HG02970 (cell line): ENCODE data around the gene DEPDC1B.
"Not testable (repeated sequence)": the region's sequence is repeated elsewhere in the genome, so short reads cannot be mapped to it uniquely, and the experiment has no call there.

ENCODE experiments used
- ATAC-seq: cut with Tn5 transposase; IDR thresholded peaks from one replicate; pipeline ENCODE4 v1.9.1; 2021; ENCODE audit warnings: mild to moderate bottlenecking, moderate library complexity, moderate number of reproducible peaks; ENCODE audit not compliant: unreplicated experiment, low FRiP score

DEPDC1B gene

DNA sequence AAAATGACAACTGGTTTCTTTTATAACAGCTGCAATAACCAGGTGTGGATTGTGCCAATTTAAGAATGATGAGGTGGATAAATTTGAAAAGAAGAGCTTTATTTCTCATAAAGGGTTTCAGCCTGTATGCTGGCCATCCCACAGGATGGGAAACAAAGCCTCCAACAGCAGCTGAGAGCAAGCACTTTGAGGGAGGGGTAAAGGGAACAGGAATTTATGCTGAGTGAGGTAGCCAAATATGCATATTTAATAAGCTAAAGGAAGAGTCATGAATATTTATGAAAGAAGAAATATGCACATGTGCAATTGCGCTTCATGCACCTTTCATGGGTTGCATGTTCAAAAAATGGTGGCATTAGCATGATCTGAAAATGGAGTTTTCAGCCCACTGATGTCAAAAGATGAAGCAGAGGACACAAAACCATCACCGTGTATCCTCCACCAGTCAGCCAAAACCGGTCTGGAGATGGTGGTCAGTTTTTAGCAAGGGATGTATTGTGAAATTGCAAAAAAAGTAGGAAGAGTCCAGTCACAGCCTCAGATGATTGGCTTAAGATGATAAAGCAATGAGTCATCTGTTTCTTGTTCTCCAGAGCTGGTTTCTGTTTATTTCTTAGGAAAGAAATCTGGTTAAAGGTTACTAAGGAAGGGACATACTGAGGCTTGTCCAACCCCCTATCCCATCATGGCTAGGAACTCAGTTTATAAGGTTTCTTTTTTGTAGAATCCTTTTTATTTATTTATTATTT, 47.9 kb downstream of the DEPDC1B start:
- no peak for ATAC-seq

- no peak for ATAC-seq
Observed at GRCh38 chr5:60649288-60649917, 50.6 kb downstream of the DEPDC1B start.

- no peak for ATAC-seq
Observed at GRCh38 chr5:60648175-60648574, 51.8 kb downstream of the DEPDC1B start.

DNA sequence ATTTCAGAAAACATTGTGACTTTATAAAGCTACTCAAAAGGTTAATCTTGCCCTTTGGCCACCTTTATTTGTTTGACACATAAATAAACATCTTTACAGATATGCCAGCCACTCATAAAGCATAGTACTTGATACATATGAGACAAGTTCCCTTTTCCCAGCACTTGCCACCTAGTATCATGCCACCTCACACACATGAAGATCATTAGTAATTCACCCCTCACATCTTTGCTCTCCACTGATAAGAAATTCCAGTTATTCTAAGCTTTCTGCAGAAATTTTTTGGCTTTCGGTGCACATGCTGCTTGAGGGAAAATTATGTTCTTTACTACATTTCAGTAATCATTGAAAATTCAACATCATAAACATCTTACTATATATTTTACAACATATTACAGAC, 59.1 kb downstream of the DEPDC1B start:
- no peak for ATAC-seq

DNA sequence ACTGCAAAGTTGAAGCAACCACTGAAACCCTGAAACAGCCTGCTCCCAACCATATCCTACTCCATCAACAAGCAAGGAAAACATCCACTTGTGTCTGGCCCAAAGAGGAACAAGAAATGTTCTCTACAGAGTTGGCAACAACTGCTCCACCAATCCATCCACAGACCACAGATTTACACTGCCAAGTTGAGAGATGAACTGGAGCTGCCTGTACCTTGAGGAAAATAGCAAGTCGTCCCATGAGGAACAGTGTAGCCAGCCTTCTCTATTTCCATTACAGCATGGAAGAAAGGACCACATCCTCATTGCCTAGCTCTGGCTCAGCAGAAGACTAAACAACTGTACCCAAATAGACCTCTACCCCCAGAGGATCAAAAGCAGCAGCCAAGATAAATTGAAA, 60.4 kb downstream of the DEPDC1B start:
- ATAC-seq, result no peak

- ATAC-seq, result no peak
Observed at GRCh38 chr5:60638300-60638699, 61.7 kb downstream of the DEPDC1B start.

DNA sequence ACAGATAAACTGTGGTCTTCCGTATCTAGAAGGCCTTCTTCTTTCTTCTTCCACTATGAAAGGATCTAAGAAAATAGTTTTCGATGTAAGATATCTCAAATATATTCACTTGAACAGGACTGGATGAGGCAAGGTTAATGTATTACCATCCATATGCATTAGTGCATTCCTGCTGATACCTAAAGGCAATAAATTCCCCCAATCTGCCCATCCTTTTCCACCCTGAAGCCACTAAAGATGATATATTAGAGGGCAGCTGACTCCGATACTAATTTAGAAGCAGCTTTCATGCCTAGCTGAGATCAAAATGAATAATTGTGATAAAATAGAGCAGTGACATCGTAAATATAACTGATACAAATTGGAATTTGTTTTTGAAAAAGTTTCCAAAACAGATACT, 63.3 kb downstream of the DEPDC1B start:
- ATAC-seq, result no peak

GRCh38 chr5:60636001-60636400, 64.0 kb downstream of the DEPDC1B start:
- no peak for ATAC-seq

GRCh38 chr5:60634051-60634450, 65.9 kb downstream of the DEPDC1B start:
- no peak for ATAC-seq

DNA sequence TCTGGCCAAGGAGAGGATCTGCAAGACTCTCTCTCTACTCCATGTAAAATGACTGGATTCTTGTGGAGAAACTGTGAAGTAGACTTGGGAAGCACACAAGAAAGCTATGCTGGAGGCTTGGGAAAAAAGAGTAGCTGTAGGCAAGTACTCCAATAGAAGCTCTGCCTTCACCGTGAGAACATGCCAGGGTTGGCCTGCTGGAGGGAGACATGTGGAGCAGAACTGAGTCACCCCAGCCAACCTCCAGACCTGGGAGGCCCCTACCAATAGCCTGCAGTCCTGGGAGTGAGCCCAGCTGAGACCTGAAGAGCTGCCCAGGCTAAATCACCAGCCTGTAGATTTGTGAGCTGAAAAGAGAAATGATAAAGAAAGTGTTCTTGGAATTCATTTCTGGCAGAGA, 66.6 kb downstream of the DEPDC1B start:
- ATAC-seq, result no peak

- no peak for ATAC-seq
Observed at GRCh38 chr5:60632153-60632552, 67.8 kb downstream of the DEPDC1B start.

DNA sequence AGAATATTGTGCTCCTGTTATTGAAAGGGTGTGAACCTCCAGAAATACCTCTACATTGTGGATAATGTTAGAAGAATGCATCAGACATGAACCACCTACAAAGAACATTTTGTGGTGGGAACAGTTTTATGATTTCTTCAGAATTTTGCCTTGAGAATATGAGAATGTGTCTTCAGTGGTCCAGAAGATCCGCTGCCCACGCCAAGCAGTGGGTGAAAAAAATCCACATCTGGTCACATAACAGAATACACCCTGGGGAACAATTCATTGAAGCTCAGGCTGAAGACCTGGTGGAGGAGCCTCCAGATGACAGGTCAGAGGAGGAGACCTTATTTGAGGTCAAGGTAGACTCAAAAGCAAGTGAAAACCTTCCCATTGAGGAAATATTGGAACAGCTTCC, 69.1 kb downstream of the DEPDC1B start:
- ATAC-seq, result no peak

DNA sequence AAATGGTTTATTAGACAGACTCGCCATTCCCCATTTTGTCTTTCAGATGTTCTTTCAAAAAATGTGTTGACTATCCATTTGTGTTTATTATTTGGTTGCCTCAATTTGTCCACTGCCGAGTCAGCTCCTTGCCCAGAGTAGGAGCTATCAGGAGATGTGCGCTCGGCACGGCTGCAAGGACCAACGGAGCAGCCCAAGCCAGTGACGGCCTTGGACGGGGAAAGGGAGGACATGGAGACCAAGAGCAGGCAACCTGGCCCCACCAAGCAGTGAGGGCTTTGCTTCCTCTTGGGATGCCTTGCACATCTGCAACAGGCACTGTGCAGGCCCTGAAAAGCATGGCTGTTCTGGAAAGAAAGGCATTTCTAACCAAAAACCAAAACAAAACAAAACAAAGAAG, 69.8 kb downstream of the DEPDC1B start:
- no peak for ATAC-seq

DNA sequence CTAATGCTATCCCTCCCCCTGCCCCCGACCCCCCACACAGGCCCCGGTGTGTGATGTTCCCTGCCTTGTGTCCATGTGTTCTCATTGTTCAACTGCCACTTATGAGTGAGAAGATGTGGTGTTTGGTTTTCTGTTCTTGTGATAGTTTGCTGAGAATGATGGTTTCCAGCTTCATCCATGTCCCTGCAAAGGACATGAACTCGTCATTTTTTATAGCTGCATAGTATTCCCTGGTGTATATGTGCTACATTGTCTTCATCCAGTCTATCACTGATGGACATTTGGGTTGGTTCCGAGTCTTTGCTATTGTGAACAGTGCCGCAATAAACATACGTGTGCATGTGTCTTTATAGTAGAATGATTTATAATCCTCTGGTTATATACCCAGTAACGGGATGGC, 75.1 kb downstream of the DEPDC1B start:
- ATAC-seq, result not testable (repeated sequence)

GRCh38 chr5:60620752-60621151, 79.2 kb downstream of the DEPDC1B start:
- not testable (repeated sequence) for ATAC-seq

DNA sequence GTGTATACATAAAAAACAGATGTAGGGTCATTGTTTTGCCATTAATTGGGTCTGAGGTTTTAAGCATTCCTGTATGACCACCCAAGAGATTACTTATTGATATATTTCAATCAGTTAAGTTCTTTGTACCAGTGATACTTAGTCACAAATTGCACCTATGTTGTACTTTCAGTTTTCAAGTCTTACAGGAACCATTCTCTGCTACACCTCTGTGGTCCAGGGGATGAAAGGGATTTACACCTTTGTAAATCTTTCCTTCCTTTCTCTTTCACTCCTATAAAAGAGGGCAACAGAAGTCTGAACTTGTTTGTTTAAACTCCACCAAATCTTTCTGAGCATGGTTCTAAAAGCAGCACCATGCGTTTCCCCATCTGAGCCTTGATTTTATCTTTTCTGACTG, 86.1 kb downstream of the DEPDC1B start:
- ATAC-seq, result no peak

- no peak for ATAC-seq
Observed at GRCh38 chr5:60611099-60611740, 88.7 kb downstream of the DEPDC1B start.

DNA sequence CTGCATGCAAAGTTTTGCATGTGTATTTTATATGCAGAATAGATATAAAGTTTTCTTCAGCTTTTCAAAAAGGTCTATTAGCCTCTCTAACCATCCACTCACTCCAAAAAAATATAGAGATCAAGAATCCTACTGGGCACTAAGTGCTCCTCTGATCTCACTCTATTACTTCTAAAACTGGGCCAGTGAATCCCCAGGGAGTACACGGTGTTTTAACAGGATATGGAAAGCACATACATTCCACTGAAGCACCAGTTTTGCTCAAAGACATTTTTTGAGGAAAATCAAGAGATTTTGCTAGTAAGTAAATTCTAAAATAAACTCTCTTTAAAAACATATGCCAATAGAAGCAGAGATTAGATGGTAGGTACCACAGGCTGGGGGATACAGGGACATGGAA, 95.2 kb downstream of the DEPDC1B start:
- no peak for ATAC-seq

DNA sequence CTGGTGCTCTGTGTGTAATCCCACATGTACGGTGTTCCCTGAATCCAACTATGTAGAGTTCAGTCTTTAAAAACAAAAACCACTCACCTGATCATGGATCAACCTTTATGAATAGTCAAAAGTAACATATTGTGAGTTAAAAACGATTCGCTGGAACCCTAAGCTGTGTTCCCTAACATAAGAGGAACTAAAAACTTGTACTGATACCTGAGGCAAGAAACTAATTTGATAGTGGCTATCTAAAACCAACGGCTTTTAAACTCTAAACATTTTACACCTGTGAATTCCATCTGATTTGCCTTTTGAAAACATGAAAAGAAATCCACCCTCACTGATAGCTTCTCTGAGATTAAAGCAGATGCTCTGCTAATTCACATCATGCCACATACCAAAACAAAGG, 101.5 kb downstream of the DEPDC1B start:
- ATAC-seq, result no peak

DNA sequence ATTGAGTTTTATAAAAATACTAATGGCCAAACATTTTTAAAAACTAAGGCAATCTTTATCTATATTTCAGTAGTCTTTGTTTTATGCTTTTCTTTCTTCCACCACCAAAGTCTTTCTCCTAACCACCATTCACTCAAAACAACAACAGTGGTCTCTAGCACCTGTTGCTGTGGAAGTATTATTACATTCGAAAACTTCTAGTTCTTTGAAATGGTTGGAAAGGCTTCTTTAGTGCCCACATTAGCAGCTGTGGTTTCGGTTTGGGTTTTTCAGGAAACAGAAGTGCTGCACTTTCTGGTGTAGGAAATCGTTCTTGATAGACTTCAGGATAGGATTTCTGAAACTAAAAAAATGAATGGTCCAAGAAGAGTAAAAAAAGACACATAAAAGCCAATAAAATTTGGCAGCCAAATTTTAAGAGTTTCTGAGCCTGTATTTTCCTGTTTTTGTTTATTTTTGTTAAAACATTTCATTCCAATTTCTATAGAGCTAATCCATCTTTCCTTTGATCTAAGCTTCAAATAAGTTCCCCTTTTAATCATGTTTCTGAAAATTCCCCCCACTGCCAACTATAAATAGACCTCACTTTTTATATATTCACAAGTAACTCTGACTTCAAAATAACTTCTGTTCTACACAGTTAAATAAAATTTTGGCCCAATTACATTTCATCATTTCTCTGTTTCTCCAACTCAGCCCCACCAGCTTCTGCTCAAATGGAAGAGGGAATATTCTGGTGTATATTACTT, 102.2 kb downstream of the DEPDC1B start:
- peak; percentile 71 for ATAC-seq
